Measurements from ENCODE around the gene TMEM132D. TPM values are rescaled to one million over a fixed set of nuclear protein-coding genes. Genes with fewer than 3 reads are reported as not detected.

The TMEM132D gene
- total RNA-seq, 1 donor from 2014 or later: not detected

DNA sequence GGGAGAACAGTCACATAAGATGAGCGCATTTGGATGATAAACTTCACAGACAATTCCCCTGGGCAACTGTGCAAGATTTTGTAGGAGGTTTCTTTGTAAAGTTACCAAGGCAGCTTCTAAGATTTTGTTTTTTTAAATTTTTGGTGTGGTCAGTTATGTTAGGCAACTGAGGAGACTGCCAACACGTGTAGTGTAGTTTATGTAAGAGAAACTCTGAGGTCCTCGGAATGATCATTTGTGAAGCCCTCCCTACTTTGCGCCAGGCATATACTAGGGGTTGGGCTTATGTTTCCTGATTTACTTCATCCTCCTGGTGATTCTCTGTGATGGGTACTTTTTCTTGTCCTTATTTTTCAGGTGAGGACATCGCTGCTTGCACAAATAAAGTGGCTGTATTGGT lies 433.6 kb downstream of the TMEM132D start:
- H3K9me3 ChIP-seq: no peaks in the 10 kb centered on the region
- H3K4me3 ChIP-seq: no peak overlapping the region
- no peak for DNase-seq (ENCODE audit: extremely low spot score in 2 of 2)
- no peak overlapping the region for H3K27ac ChIP-seq
- no peak for TF ChIP-seq POLR2AphosphoS5 (IDR thresholded peaks at IDR 0.05; ENCODE audit: insufficient read depth in 1 of 2, low read depth in 1 of 2)
- TF ChIP-seq, protein P1, sequence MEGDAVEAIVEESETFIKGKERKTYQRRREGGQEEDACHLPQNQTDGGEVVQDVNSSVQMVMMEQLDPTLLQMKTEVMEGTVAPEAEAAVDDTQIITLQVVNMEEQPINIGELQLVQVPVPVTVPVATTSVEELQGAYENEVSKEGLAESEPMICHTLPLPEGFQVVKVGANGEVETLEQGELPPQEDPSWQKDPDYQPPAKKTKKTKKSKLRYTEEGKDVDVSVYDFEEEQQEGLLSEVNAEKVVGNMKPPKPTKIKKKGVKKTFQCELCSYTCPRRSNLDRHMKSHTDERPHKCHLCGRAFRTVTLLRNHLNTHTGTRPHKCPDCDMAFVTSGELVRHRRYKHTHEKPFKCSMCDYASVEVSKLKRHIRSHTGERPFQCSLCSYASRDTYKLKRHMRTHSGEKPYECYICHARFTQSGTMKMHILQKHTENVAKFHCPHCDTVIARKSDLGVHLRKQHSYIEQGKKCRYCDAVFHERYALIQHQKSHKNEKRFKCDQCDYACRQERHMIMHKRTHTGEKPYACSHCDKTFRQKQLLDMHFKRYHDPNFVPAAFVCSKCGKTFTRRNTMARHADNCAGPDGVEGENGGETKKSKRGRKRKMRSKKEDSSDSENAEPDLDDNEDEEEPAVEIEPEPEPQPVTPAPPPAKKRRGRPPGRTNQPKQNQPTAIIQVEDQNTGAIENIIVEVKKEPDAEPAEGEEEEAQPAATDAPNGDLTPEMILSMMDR (IDR thresholded peaks at IDR 0.05): no peak
- no peak for TF ChIP-seq POLR2A (IDR thresholded peaks at IDR 0.05)
- intact Hi-C loops (cut with DNase I): no loop called here
- no peaks in the 10 kb centered on the region for H3K27me3 ChIP-seq
- H3K4me1 ChIP-seq: no peaks in the 10 kb centered on the region
- no peaks in the 10 kb centered on the region for H3K36me3 ChIP-seq

DNA sequence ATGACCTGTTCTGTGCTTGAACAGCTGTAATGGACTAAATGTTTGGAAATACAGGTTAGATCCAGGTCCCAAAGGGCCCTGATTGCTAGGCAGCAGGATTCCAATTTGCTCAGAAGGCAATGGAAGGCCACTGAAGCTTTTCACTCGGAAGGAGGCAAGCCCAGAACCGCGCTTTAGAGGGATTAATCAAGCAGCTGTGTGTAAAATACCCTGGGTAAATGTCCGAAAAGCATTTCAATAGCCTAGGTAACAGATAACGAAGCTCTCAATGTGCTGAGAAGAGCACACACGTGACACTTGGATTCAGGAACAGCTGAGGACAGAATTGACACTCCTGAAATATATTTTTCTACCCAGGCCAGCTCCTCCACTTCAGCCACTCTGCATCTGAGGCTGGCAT lies 436.1 kb downstream of the TMEM132D start:
- no peaks in the 10 kb centered on the region for H3K4me1 ChIP-seq
- H3K36me3 ChIP-seq: no peaks in the 10 kb centered on the region
- H3K27me3 ChIP-seq: no peaks in the 10 kb centered on the region
- intact Hi-C loops (cut with DNase I): no loop called here
- H3K9me3 ChIP-seq: no peaks in the 10 kb centered on the region
- H3K4me3 ChIP-seq: no peak overlapping the region
- no peak overlapping the region for H3K27ac ChIP-seq
- no peak for DNase-seq (ENCODE audit: extremely low spot score in 2 of 2)
- TF ChIP-seq, protein P1 (IDR thresholded peaks at IDR 0.05): no peak
- TF ChIP-seq POLR2AphosphoS5 (IDR thresholded peaks at IDR 0.05; ENCODE audit: insufficient read depth in 1 of 2, low read depth in 1 of 2): no peak
- TF ChIP-seq POLR2A (IDR thresholded peaks at IDR 0.05): no peak

DNA sequence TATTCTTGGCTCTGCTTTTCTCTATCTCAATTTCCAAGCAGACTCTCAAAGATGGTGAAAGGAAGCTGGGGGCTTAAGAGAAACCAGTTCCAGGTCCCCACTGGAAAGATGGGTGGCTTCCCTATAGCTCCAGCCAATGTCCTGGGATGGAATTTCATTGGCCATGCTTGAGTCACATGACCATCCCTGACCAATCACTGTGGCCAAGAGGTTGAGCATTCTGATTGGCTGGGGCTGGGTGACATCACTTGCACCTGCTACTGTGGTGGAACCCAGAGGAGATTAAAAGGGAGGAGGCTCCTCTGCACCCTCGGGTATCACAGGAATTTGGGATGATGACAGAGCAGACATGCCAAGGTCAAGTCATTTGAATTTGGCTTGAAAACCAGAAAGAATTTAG lies 436.5 kb downstream of the TMEM132D start:
- Histone ChIP-seq H3K4me3 (no peak overlapping the region), H3K27ac (no peak overlapping the region), H3K36me3 (no peaks in the 10 kb centered on the region), H3K4me1 (no peaks in the 10 kb centered on the region), H3K9me3 (no peaks in the 10 kb centered on the region), H3K27me3 (no peaks in the 10 kb centered on the region)
- intact Hi-C loops (cut with DNase I): no loop called here
- TF ChIP-seq, protein P1 (IDR thresholded peaks at IDR 0.05): no peak
- no peak for TF ChIP-seq POLR2AphosphoS5 (IDR thresholded peaks at IDR 0.05; ENCODE audit: insufficient read depth in 1 of 2, low read depth in 1 of 2)
- TF ChIP-seq POLR2A (IDR thresholded peaks at IDR 0.05): no peak
- no peak for DNase-seq (ENCODE audit: extremely low spot score in 2 of 2)

DNA sequence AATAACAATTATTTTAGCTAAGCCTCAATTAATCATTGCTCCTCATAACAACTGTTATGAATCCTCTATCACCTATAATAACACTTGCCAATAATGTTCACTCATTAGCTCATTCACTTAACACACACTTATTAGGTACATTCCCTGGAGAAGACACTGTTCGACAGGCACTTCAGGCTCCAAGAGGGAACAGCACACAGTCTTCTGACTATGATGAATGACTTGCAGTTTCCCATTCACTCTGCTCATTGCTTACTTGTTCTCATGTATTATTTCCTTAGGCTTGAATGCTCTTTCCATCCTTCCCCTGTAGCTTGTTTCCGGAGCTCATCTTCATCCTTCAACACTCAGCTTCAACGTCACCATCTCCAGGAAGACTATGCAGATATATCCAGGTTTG lies 437.3 kb downstream of the TMEM132D start:
- Histone ChIP-seq H3K9me3 (no peaks in the 10 kb centered on the region), H3K4me3 (no peak overlapping the region), H3K36me3 (no peaks in the 10 kb centered on the region), H3K4me1 (no peaks in the 10 kb centered on the region), H3K27me3 (no peaks in the 10 kb centered on the region), H3K27ac (no peak overlapping the region)
- TF ChIP-seq POLR2AphosphoS5 (IDR thresholded peaks at IDR 0.05; ENCODE audit: insufficient read depth in 1 of 2, low read depth in 1 of 2): no peak
- TF ChIP-seq, protein P1 (IDR thresholded peaks at IDR 0.05): no peak
- no peak for TF ChIP-seq POLR2A (IDR thresholded peaks at IDR 0.05)
- DNase-seq (ENCODE audit: extremely low spot score in 2 of 2): no peak
- intact Hi-C loops (cut with DNase I): no loop called here

DNA sequence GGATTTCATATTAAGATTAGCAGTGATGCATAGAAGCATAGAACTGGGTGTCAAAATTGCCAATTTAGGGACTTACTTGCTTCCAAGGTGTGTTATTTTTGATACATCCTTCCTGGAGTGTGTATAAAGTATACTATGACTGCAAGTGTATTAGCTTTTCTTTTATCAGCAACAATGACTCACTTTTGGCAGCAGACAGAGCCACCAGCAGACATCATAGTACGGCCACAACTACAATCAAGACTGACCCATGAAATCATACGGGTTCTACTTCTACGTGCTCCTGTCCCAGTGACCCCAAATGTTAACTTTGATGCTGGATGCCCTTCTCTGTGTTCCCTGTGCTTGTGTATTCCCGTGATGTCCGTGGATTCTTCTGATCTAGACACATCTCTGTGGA lies 443.9 kb downstream of the TMEM132D start:
- Histone ChIP-seq H3K4me3 (no peak overlapping the region), H3K27me3 (no peaks in the 10 kb centered on the region), H3K36me3 (no peaks in the 10 kb centered on the region), H3K9me3 (no peaks in the 10 kb centered on the region), H3K4me1 (no peaks in the 10 kb centered on the region), H3K27ac (no peak overlapping the region)
- TF ChIP-seq, protein P1 (IDR thresholded peaks at IDR 0.05): no peak
- TF ChIP-seq POLR2A (IDR thresholded peaks at IDR 0.05) (no peak), POLR2AphosphoS5 (IDR thresholded peaks at IDR 0.05; ENCODE audit: insufficient read depth in 1 of 2, low read depth in 1 of 2) (no peak)
- DNase-seq (ENCODE audit: extremely low spot score in 2 of 2): no peak
- intact Hi-C loops (cut with DNase I): no loop called here

Data from vagina (tissue), 2 donors.